PC-9 (cell line): Measurements from ENCODE around the gene MTF2. TPM values are rescaled to one million over a fixed set of nuclear protein-coding genes. Genes with fewer than 3 reads are reported as not detected.

Experiments used
- BruUV-seq: library from RNA; stranded (reverse); fragments of 400-500 nt; replicated peaks from 2 replicates; lab custom pipeline; 2021; lab: Mats Ljungman, UMichigan
- CTCF ChIA-PET: fragments of 300-600 bp; sonication (Branson Sonifier 250); formaldehyde crosslinking; loops from one replicate; lab custom pipeline; 2022; ENCODE audit warnings: antibody characterized with exemption; lab: Charles Lee
- POLR2A ChIA-PET: fragments of 300-600 bp; sonication (Branson Sonifier 250); formaldehyde crosslinking; loops from one replicate; lab custom pipeline; 2022; ENCODE audit warnings: antibody characterized with exemption; ENCODE audit not compliant: unreplicated experiment; lab: Charles Lee
- DNase-seq, 2 experiments: peaks; one replicate each; pipeline versions ENCODE4 v3.0.0 to v3.0.0-alpha.2; 2015 to 2022; ENCODE audit warnings: mixed read lengths in 1 of 2
- H2AFZ ChIP-seq: fragments of 200-600 bp; sonication (generic); 2 replicates; pipeline ENCODE4 v1.8.1; 2017; ENCODE audit warnings: antibody characterized with exemption
- H3F3A ChIP-seq: fragments of 200-600 bp; sonication (generic); 2 replicates; pipeline ENCODE4 v1.8.1; 2017; ENCODE audit warnings: antibody characterized with exemption, mild to moderate bottlenecking, low read depth; ENCODE audit not compliant: insufficient read depth
- H3K27ac ChIP-seq: fragments of 200-600 bp; sonication (generic); 2 replicates; pipeline ENCODE4 v1.6.1; 2016; ENCODE audit warnings: mixed run types
- H3K27me3 ChIP-seq: fragments of 200-600 bp; sonication (generic); 2 replicates; pipeline ENCODE4 v1.6.1; 2016; ENCODE audit warnings: low read depth, mixed run types; ENCODE audit not compliant: insufficient read depth
- H3K36me3 ChIP-seq: fragments of 200-600 bp; sonication (generic); 2 replicates; pipeline ENCODE4 v1.6.1; 2016; ENCODE audit warnings: low read depth, mixed run types
- H3K4me1 ChIP-seq: fragments of 200-600 bp; sonication (generic); replicated peaks from 2 replicates; pipeline ENCODE4 v1.6.1; 2016; ENCODE audit warnings: mixed run types; ENCODE audit not compliant: insufficient read depth
- H3K4me2 ChIP-seq: fragments of 200-600 bp; sonication (generic); 2 replicates; pipeline ENCODE4 v1.6.1; 2017; ENCODE audit warnings: mixed run types
- H3K4me3 ChIP-seq: fragments of 200-600 bp; sonication (generic); 2 replicates; pipeline ENCODE4 v1.6.1; 2016; ENCODE audit warnings: mixed run types
- H3K79me2 ChIP-seq: fragments of 200-600 bp; sonication (generic); 2 replicates; pipeline ENCODE4 v1.6.1; 2017; ENCODE audit warnings: low read depth, mixed run types
- H3K9me2 ChIP-seq: fragments of 200-600 bp; sonication (generic); 2 replicates; pipeline ENCODE4 v1.8.1; 2017; ENCODE audit warnings: mild to moderate bottlenecking; ENCODE audit not compliant: insufficient read depth
- H3K9me3 ChIP-seq: fragments of 200-600 bp; sonication (generic); 2 replicates; pipeline ENCODE4 v1.8.1; 2016; ENCODE audit warnings: low read depth; ENCODE audit not compliant: insufficient read depth
- H4K20me1 ChIP-seq: fragments of 200-600 bp; sonication (generic); 2 replicates; pipeline ENCODE4 v1.8.1; 2017; ENCODE audit not compliant: insufficient read depth
- CTCF ChIP-seq: fragments of 200-600 bp; sonication (generic); conservative IDR thresholded peaks from 2 replicates; pipeline ENCODE4 v1.6.1; 2017; ENCODE audit warnings: mixed run types, antibody characterized with exemption, mild to moderate bottlenecking, moderate library complexity
- EZH2 ChIP-seq: fragments of 200-600 bp; sonication (generic); IDR thresholded peaks from 2 replicates; pipeline ENCODE4 v1.8.0; 2017; ENCODE audit warnings: antibody characterized with exemption, low read depth
- intact Hi-C: fragments of 100-400 bp; cut with micrococcal nuclease; formaldehyde crosslinking; loops from one replicate; pipeline ENCODE4 v1.10.0; 2022; ENCODE audit not compliant: unreplicated experiment
- total RNA-seq: library from RNA; stranded (reverse); gene quantifications from 2 replicates; pipeline ENCODE4 v1.2.3, GENCODE V29; 2021

The MTF2 gene
- total RNA-seq, 1 experiment from 2014 or later, result 31.7 TPM

- Histone ChIP-seq H3K27ac (no peak overlapping the region), H3K9me3 (no peaks in the 10 kb centered on the region; the same call in 1 of the 2 replicates), H4K20me1 (peaks cover 11% of the 10 kb centered on the region), H3K27me3 (no peaks in the 10 kb centered on the region), H3F3A (peaks cover 6% of the 10 kb centered on the region; the same call in 1 of the 2 replicates), H3K9me2 (no peaks in the 10 kb centered on the region), H3K4me2 (no peak overlapping the region), H3K79me2 (peaks cover 22% of the 10 kb centered on the region), H3K4me1 (peaks cover 14% of the 10 kb centered on the region), H2AFZ (no peak overlapping the region), H3K36me3 (no peaks in the 10 kb centered on the region), H3K4me3 (no peak overlapping the region)
- TF ChIP-seq EZH2 (no peak), CTCF (no peak)
- no TSS peak for BruUV-seq
- intact Hi-C loops, result no loop called here
- CTCF ChIA-PET, result no interaction called here
- DNase-seq, result no peak
- POLR2A ChIA-PET, result interaction anchor here (0.5 kb wide), 1 partner anchor 456 kb away, joined by 15 read pairs; no protein-coding TSS in a partner anchor
Measured at GRCh38 chr1:93076268-93076667, 2.8 kb upstream of the MTF2 start.

- Histone ChIP-seq H3K9me3 (no peaks in the 10 kb centered on the region), H4K20me1 (peaks cover 22% of the 10 kb centered on the region), H3K27me3 (no peaks in the 10 kb centered on the region), H3K4me1 (peaks cover 25% of the 10 kb centered on the region), H3K9me2 (no peaks in the 10 kb centered on the region), H3K4me2 (peak overlapping the region; percentile 89), H2AFZ (peak overlapping the region; percentile 100), H3F3A (peaks cover 6% of the 10 kb centered on the region; the same call in 1 of the 2 replicates), H3K79me2 (peaks cover 41% of the 10 kb centered on the region), H3K27ac (peak overlapping the region; percentile 58), H3K36me3 (peaks cover 7% of the 10 kb centered on the region; the same call in 1 of the 2 replicates), H3K4me3 (peak overlapping the region; percentile 87)
- intact Hi-C loops, result loop anchor here (2.0 kb wide), 1 partner anchor 63 kb away; no protein-coding TSS in a partner anchor
- BruUV-seq, result no TSS peak
- no peak for DNase-seq
- TF ChIP-seq CTCF (no peak), EZH2 (no peak)
- POLR2A ChIA-PET, result interaction anchor here (0.5 to 1.2 kb wide), 3 partner anchors 12 to 356 kb away, joined by 4 to 8 read pairs (median 5); no protein-coding TSS in a partner anchor
- CTCF ChIA-PET, result interaction anchor here (1.3 kb wide), 1 partner anchor 128 kb away, joined by 3 read pairs; no protein-coding TSS in a partner anchor
Measured at GRCh38 chr1:93078203-93078602, 880 bp upstream of the MTF2 start.

- Histone ChIP-seq H3K27me3 (no peaks in the 10 kb centered on the region), H3K79me2 (peaks cover 45% of the 10 kb centered on the region), H3K4me3 (peak overlapping the region; percentile 87), H3K9me3 (no peaks in the 10 kb centered on the region), H3K4me1 (peaks cover 25% of the 10 kb centered on the region), H2AFZ (peak overlapping the region; percentile 100), H4K20me1 (peaks cover 25% of the 10 kb centered on the region), H3K9me2 (no peaks in the 10 kb centered on the region), H3F3A (peaks cover 6% of the 10 kb centered on the region; the same call in 1 of the 2 replicates), H3K4me2 (peak overlapping the region; percentile 89), H3K27ac (peak overlapping the region; percentile 58), H3K36me3 (peaks cover 11% of the 10 kb centered on the region)
- DNase-seq, result no peak
- ChIA-PET POLR2A (interaction anchor here (0.5 to 1.2 kb wide), 5 partner anchors 12 to 1180 kb away, joined by 3 to 8 read pairs (median 4); no protein-coding TSS in a partner anchor), CTCF (interaction anchor here (1.3 kb wide), 1 partner anchor 128 kb away, joined by 3 read pairs; no protein-coding TSS in a partner anchor)
- BruUV-seq, result TSS peak; percentile 96
- intact Hi-C loops, result loop anchor here (2.0 kb wide), 1 partner anchor 64 kb away; no protein-coding TSS in a partner anchor
- no peak for TF ChIP-seq EZH2
- no peak for TF ChIP-seq CTCF
Measured at GRCh38 chr1:93078638-93078985, 471 bp upstream of the MTF2 start.
